B cell (primary cell): ENCODE data around the gene CYB5D1. TPM values are rescaled to one million over a fixed set of nuclear protein-coding genes. Genes with fewer than 3 reads are reported as not detected.

Experiments
- ATAC-seq: fragments of 200-7000 bp; cut with Tn5 transposase; one replicate; pipeline ENCODE4 v1.10.0; 2021; ENCODE audit warnings: low read depth, mild to moderate bottlenecking, moderate number of reproducible peaks, moderate library complexity
- CTCF ChIA-PET: fragments of 350-600 bp; sonication (Branson Sonifier 250); formaldehyde crosslinking; loops from one replicate; lab custom pipeline; 2021; ENCODE audit warnings: antibody characterized with exemption, inconsistent platforms; lab: Charles Lee
- POLR2A ChIA-PET: fragments of 350-600 bp; sonication (Branson Sonifier 250); formaldehyde crosslinking; loops from one replicate; lab custom pipeline; 2021; ENCODE audit warnings: antibody characterized with exemption; lab: Charles Lee
- DNase-seq: peaks from one replicate; pipeline ENCODE4 v3.0.0; 2013
- H2AFZ ChIP-seq: 2 replicates; pipeline ENCODE4 v1.6.1; 2012; ENCODE audit warnings: mild to moderate bottlenecking, low read depth, low read length; ENCODE audit not compliant: insufficient read depth, poor library complexity, severe bottlenecking
- H3K27ac ChIP-seq, 2 donors: 1 replicate in 1 of 2; 2 replicates in 1 of 2; pipeline ENCODE4 v1.5.1; 2012 to 2013; ENCODE audit warnings: low read length in 2 of 2, mild to moderate bottlenecking in 2 of 2, moderate library complexity in 1 of 2
- H3K27me3 ChIP-seq, 4 experiments: fragments of 200-600 bp in 1 of 4; sonication (generic) in 1 of 4; replicated peaks in 1 of 4; 1 replicate in 2 of 4; 2 replicates in 2 of 4; pipeline versions ENCODE4 v1.6.1 to v1.7.0; 2013 to 2016; ENCODE audit warnings: low read length in 3 of 4, mild to moderate bottlenecking in 2 of 4, mixed read lengths in 1 of 4, moderate library complexity in 1 of 4; ENCODE audit not compliant: insufficient read depth in 4 of 4, control insufficient read depth in 3 of 4; ENCODE audit errors: control extremely low read depth in 1 of 4
- H3K36me3 ChIP-seq, 2 experiments: replicated peaks in 1 of 2; 1 replicate in 1 of 2; 2 replicates in 1 of 2; pipeline versions ENCODE4 v1.6.1 to v1.7.1; 2013; ENCODE audit warnings: low read length in 1 of 2; ENCODE audit not compliant: insufficient read depth in 2 of 2, control insufficient read depth in 1 of 2; ENCODE audit errors: control extremely low read depth in 1 of 2, extremely low read depth in 1 of 2
- H3K4me1 ChIP-seq, 2 donors: fragments of 200-600 bp in 1 of 2; sonication (generic) in 1 of 2; 1 replicate in 1 of 2; 2 replicates in 1 of 2; pipeline versions ENCODE4 v1.5.1 to v1.6.1; 2013 to 2017; ENCODE audit warnings: low read length in 2 of 2; ENCODE audit not compliant: control insufficient read depth in 2 of 2, insufficient read depth in 2 of 2
- H3K4me2 ChIP-seq: replicated peaks from 2 replicates; pipeline ENCODE3; 2012; ENCODE audit warnings: mild to moderate bottlenecking, low read depth, low read length; ENCODE audit not compliant: poor library complexity, severe bottlenecking
- H3K4me3 ChIP-seq, 5 experiments: fragments of 200-600 bp in 1 of 5; sonication (generic) in 1 of 5; 1 replicate in 3 of 5; 2 replicates in 2 of 5; pipeline versions ENCODE4 v1.5.1 to v1.7.0; 2011 to 2016; ENCODE audit warnings: low read length in 4 of 5, mild to moderate bottlenecking in 4 of 5, low read depth in 2 of 5, control low read depth in 1 of 5, moderate library complexity in 1 of 5; ENCODE audit not compliant: insufficient read depth in 1 of 5; ENCODE audit errors: control extremely low read depth in 1 of 5, extremely low read depth in 1 of 5
- H3K79me2 ChIP-seq: fragments of 200-600 bp; sonication (generic); one replicate; pipeline ENCODE4 v1.6.0; 2016; ENCODE audit warnings: low read length; ENCODE audit not compliant: control insufficient read depth, insufficient read depth
- H3K9ac ChIP-seq: fragments of 200-600 bp; sonication (generic); 2 replicates; pipeline ENCODE4 v1.6.1; 2017; ENCODE audit warnings: mild to moderate bottlenecking, low read length, moderate library complexity
- H3K9me3 ChIP-seq, 3 donors: one replicate each; pipeline versions ENCODE4 v1.6.1 to v1.7.1; 2013; ENCODE audit warnings: low read length in 2 of 3; ENCODE audit not compliant: control insufficient read depth in 2 of 3, insufficient read depth in 1 of 3; ENCODE audit errors: control extremely low read depth in 1 of 3
- H4K20me1 ChIP-seq: 2 replicates; pipeline ENCODE4 v1.6.0; 2012; ENCODE audit warnings: mild to moderate bottlenecking, low read length; ENCODE audit not compliant: insufficient read depth, control insufficient read depth, poor library complexity, severe bottlenecking
- H3K27ac Mint-ChIP-seq: one replicate; pipeline ENCODE4 v1.8.0; 2021; ENCODE audit warnings: mixed read lengths
- H3K27me3 Mint-ChIP-seq: one replicate; pipeline ENCODE4 v1.8.0; 2021; ENCODE audit warnings: mixed read lengths
- H3K4me1 Mint-ChIP-seq: one replicate; pipeline ENCODE4 v1.8.0; 2021; ENCODE audit warnings: mixed read lengths
- H3K4me3 Mint-ChIP-seq: one replicate; pipeline ENCODE4 v1.8.0; 2021; ENCODE audit warnings: mixed read lengths
- H3K9me3 Mint-ChIP-seq: one replicate; pipeline ENCODE4 v1.8.0; 2022; ENCODE audit warnings: mixed read lengths; ENCODE audit not compliant: insufficient read depth
- EZH2 ChIP-seq: IDR thresholded peaks from 2 replicates; pipeline ENCODE4 v1.6.1; 2012; ENCODE audit warnings: borderline replicate concordance, low read depth, mild to moderate bottlenecking, moderate library complexity, low read length; ENCODE audit not compliant: insufficient read depth, poor library complexity, severe bottlenecking
- WGBS: methylation state at CpG from one replicate; pipeline ENCODE4 v1.1.5; 2013; ENCODE audit warnings: missing lambda C conversion rate; ENCODE audit not compliant: insufficient coverage; 5-methylcytosine and 5-hydroxymethylcytosine counted together
- intact Hi-C: fragments of 100-400 bp; cut with micrococcal nuclease; formaldehyde crosslinking; loops from one replicate; pipeline ENCODE4 v1.10.0; 2022
- polyA plus RNA-seq: library from polyadenylated mRNA; depleted of rRNA; stranded (reverse); fragments of >200 nt; gene quantifications from 2 replicates; pipeline ENCODE4 v1.2.3, GENCODE V29; 2012
- total RNA-seq, 2 donors: library from RNA; stranded (reverse); fragments of 120-200 nt in 1 of 2; gene quantifications; 1 replicate in 1 of 2; 2 replicates in 1 of 2; pipeline versions ENCODE4 v1.2.3 to v1.2.4, GENCODE V29; 2013 to 2022
- TF ChIP-seq, protein P1 (sequence below): fragments of 200-600 bp; IDR thresholded peaks from one replicate; pipeline ENCODE4 v1.8.0; 2022; ENCODE audit warnings: antibody characterized with exemption, mild to moderate bottlenecking

Gene CYB5D1
- total and polyA plus RNA-seq, 2 donors (not counting 1 experiment from before 2014, with no cell fraction given) = 6.3 to 10.2 TPM

DNA sequence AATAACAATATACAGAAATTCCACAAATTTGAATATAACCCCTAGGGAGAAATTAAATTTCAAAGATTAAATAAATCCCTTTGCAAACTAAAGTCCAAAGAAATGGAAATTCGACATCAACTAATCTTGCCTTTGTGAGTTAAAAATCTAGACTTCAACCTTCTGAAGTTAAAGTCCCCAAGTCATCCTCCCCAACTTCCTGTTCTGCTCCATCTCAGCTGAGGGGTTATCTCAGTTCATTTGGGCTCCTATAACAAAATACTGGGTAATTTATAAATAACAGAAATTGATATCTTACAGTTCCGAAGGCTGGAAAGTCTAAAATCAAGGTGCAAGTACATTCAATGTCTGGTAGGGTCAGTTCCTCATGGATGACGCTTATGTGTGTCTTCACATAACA is 46.6 kb upstream of the CYB5D1 start:
- Histone ChIP-seq H2AFZ (no peak overlapping the region), H3K4me1 (no peaks in the 10 kb centered on the region), H3K4me2 (no peak overlapping the region), H3K79me2 (no peaks in the 10 kb centered on the region), H4K20me1 (no peaks in the 10 kb centered on the region), H3K9me3 (no peaks in the 10 kb centered on the region), H3K36me3 (no peaks in the 10 kb centered on the region), H3K9ac (no peak overlapping the region), H3K27me3 (peaks cover 0 to 5% (median 0%) of the 10 kb centered on the region in 4 experiments), H3K27ac (no peak overlapping the region), H3K4me3 (no peak overlapping the region)
- DNase-seq (no peak), ATAC-seq (no peak)
- no peaks in the 10 kb centered on the region for H3K4me1 Mint-ChIP-seq
- 62% methylated on average over 2 of the region's 3 CpGs for WGBS
- no peak overlapping the region for H3K27ac Mint-ChIP-seq
- intact Hi-C loops = no loop called here
- H3K27me3 Mint-ChIP-seq = peaks cover 25% of the 10 kb centered on the region
- no peak overlapping the region for H3K4me3 Mint-ChIP-seq
- CTCF ChIA-PET = no interaction called here
- no peak for TF ChIP-seq EZH2
- TF ChIP-seq, protein P1, sequence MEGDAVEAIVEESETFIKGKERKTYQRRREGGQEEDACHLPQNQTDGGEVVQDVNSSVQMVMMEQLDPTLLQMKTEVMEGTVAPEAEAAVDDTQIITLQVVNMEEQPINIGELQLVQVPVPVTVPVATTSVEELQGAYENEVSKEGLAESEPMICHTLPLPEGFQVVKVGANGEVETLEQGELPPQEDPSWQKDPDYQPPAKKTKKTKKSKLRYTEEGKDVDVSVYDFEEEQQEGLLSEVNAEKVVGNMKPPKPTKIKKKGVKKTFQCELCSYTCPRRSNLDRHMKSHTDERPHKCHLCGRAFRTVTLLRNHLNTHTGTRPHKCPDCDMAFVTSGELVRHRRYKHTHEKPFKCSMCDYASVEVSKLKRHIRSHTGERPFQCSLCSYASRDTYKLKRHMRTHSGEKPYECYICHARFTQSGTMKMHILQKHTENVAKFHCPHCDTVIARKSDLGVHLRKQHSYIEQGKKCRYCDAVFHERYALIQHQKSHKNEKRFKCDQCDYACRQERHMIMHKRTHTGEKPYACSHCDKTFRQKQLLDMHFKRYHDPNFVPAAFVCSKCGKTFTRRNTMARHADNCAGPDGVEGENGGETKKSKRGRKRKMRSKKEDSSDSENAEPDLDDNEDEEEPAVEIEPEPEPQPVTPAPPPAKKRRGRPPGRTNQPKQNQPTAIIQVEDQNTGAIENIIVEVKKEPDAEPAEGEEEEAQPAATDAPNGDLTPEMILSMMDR = no peak
- POLR2A ChIA-PET = no interaction called here
- H3K9me3 Mint-ChIP-seq = no peaks in the 10 kb centered on the region

DNA sequence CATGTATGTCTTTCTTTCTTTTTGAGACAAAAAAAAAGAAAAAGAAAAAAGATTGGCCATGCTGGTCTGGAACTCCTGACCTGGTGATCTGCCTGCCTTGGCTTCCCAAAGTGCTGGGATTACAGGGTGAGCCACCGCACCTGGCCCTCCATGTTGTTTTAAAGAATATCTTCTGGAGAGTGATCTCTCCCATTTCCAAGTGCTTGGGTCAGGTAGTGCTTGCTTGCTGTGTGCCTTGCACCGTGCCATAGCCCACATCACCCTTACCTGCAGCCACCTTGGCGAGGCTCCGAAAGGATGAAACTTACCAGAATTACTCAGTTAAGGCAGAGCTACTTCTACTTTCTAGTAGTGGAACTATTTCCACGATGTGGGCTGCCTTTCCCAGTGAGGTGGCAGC is 42.8 kb upstream of the CYB5D1 start:
- H3K27ac ChIP-seq = no peak overlapping the region
- no peaks in the 10 kb centered on the region for H4K20me1 ChIP-seq
- H3K79me2 ChIP-seq = no peaks in the 10 kb centered on the region
- no peak overlapping the region for H3K4me3 ChIP-seq
- H3K27ac Mint-ChIP-seq = no peak overlapping the region
- H3K9ac ChIP-seq = no peak overlapping the region
- H3K27me3 ChIP-seq = no peaks in the 10 kb centered on the region
- WGBS = 93% methylated on average over 2 of the region's 5 CpGs
- H3K36me3 ChIP-seq = no peaks in the 10 kb centered on the region
- H3K4me1 Mint-ChIP-seq = no peaks in the 10 kb centered on the region
- intact Hi-C loops = no loop called here
- TF ChIP-seq, protein P1 = no peak
- TF ChIP-seq EZH2 = no peak
- H3K4me2 ChIP-seq = no peak overlapping the region
- H3K4me1 ChIP-seq = no peaks in the 10 kb centered on the region
- H3K27me3 Mint-ChIP-seq = peaks cover 13% of the 10 kb centered on the region
- CTCF ChIA-PET = interaction anchor here (2.2 kb wide), 1 partner anchor 72 kb away, joined by 6 read pairs; no protein-coding TSS in a partner anchor
- no peaks in the 10 kb centered on the region for H3K9me3 Mint-ChIP-seq
- H3K9me3 ChIP-seq = no peaks in the 10 kb centered on the region
- no peak overlapping the region for H3K4me3 Mint-ChIP-seq
- POLR2A ChIA-PET = no interaction called here
- ATAC-seq = no peak
- no peak overlapping the region for H2AFZ ChIP-seq
- DNase-seq = no peak
